H9 (cell line): ENCODE results near the gene GSTA5. TPM values are rescaled to one million over a fixed set of nuclear protein-coding genes. Genes with fewer than 3 reads are reported as not detected.

Experiments
- DNase-seq: peaks from one replicate; pipeline ENCODE4 v3.0.0-alpha.2; 2017
- H2AFZ ChIP-seq: one replicate; pipeline ENCODE4 v1.6.1; 2013; ENCODE audit warnings: mild to moderate bottlenecking, low read length, control low read depth, moderate library complexity
- H2AK5ac ChIP-seq: 2 replicates; pipeline ENCODE4 v1.6.1; 2013; ENCODE audit warnings: low read length, control low read depth, mixed read lengths; ENCODE audit not compliant: insufficient read length
- H2BK120ac ChIP-seq: one replicate; pipeline ENCODE4 v1.6.1; 2013; ENCODE audit warnings: low read depth, mild to moderate bottlenecking, low read length, control low read depth, inconsistent platforms; ENCODE audit not compliant: poor library complexity, severe bottlenecking
- H2BK12ac ChIP-seq: 2 replicates; pipeline ENCODE4 v1.6.1; 2013; ENCODE audit warnings: low read length, control low read depth, mixed read lengths, low read depth; ENCODE audit not compliant: insufficient read length
- H2BK15ac ChIP-seq: 2 replicates; pipeline ENCODE4 v1.6.1; 2013; ENCODE audit warnings: low read depth, low read length, control low read depth
- H2BK20ac ChIP-seq: one replicate; pipeline ENCODE4 v1.6.1; 2013; ENCODE audit warnings: low read depth, mild to moderate bottlenecking, low read length, control low read depth, inconsistent platforms; ENCODE audit not compliant: poor library complexity, severe bottlenecking
- H2BK5ac ChIP-seq: 2 replicates; pipeline ENCODE4 v1.6.1; 2013; ENCODE audit warnings: low read length, control low read depth, mixed read lengths; ENCODE audit not compliant: insufficient read length
- H3K14ac ChIP-seq: 2 replicates; pipeline ENCODE4 v1.6.1; 2013; ENCODE audit warnings: low read length, control low read depth; ENCODE audit not compliant: insufficient read depth
- H3K18ac ChIP-seq: 2 replicates; pipeline ENCODE4 v1.6.1; 2013; ENCODE audit warnings: low read depth, mild to moderate bottlenecking, mixed read lengths, low read length, control low read depth; ENCODE audit not compliant: insufficient read length
- H3K23ac ChIP-seq: 2 replicates; pipeline ENCODE4 v1.6.1; 2013; ENCODE audit warnings: low read length, control low read depth, mixed read lengths, low read depth; ENCODE audit not compliant: insufficient read length
- H3K23me2 ChIP-seq: 2 replicates; pipeline ENCODE4 v1.6.1; 2013; ENCODE audit warnings: low read depth, mild to moderate bottlenecking, mixed read lengths, low read length, control low read depth; ENCODE audit not compliant: insufficient read length, poor library complexity, severe bottlenecking
- H3K27ac ChIP-seq: 2 replicates; pipeline ENCODE4 v1.5.1; 2013; ENCODE audit warnings: low read length, control low read depth, mixed read lengths, low read depth; ENCODE audit not compliant: insufficient read length
- H3K27me3 ChIP-seq: 2 replicates; pipeline ENCODE4 v1.6.1; 2013; ENCODE audit warnings: low read length, control low read depth, inconsistent platforms; ENCODE audit not compliant: insufficient read depth
- H3K4ac ChIP-seq: 2 replicates; pipeline ENCODE4 v1.6.1; 2013; ENCODE audit warnings: low read depth, mild to moderate bottlenecking, control low read depth, inconsistent platforms, low read length, moderate library complexity
- H3K4me1 ChIP-seq: 2 replicates; pipeline ENCODE4 v1.6.1; 2013; ENCODE audit warnings: low read length, control low read depth, inconsistent platforms; ENCODE audit not compliant: insufficient read depth
- H3K4me2 ChIP-seq: 2 replicates; pipeline ENCODE4 v1.6.1; 2013; ENCODE audit warnings: low read length, control low read depth, mixed read lengths; ENCODE audit not compliant: insufficient read length, insufficient read depth
- H3K56ac ChIP-seq: 2 replicates; pipeline ENCODE4 v1.6.1; 2013; ENCODE audit warnings: low read depth, mild to moderate bottlenecking, mixed read lengths, low read length, control low read depth; ENCODE audit not compliant: insufficient read length
- H3K79me1 ChIP-seq: 2 replicates; pipeline ENCODE4 v1.6.1; 2013; ENCODE audit warnings: low read depth, mild to moderate bottlenecking, moderate library complexity, low read length, control low read depth, inconsistent platforms; ENCODE audit not compliant: insufficient read depth, poor library complexity, severe bottlenecking
- H3K79me2 ChIP-seq: 2 replicates; pipeline ENCODE4 v1.6.1; 2013; ENCODE audit warnings: low read length, control low read depth, inconsistent platforms; ENCODE audit not compliant: insufficient read depth
- H3K9ac ChIP-seq: 2 replicates; pipeline ENCODE4 v1.6.1; 2013; ENCODE audit warnings: low read length, control low read depth, mixed read lengths; ENCODE audit not compliant: insufficient read length; ENCODE audit errors: extremely low read depth
- H3K9me3 ChIP-seq: one replicate; pipeline ENCODE4 v1.6.1; 2013; ENCODE audit warnings: low read depth, low read length, inconsistent platforms; ENCODE audit not compliant: control insufficient read depth
- H3T11ph ChIP-seq: one replicate; pipeline ENCODE4 v1.6.1; 2013; ENCODE audit warnings: mild to moderate bottlenecking, low read length, control low read depth, inconsistent platforms
- H4K20me1 ChIP-seq: one replicate; pipeline ENCODE4 v1.6.1; 2013; ENCODE audit not compliant: control insufficient read depth, insufficient read length, insufficient read depth
- H4K5ac ChIP-seq: 2 replicates; pipeline ENCODE4 v1.6.1; 2013; ENCODE audit warnings: low read depth, mild to moderate bottlenecking, mixed read lengths, low read length, control low read depth; ENCODE audit not compliant: insufficient read length
- H4K8ac ChIP-seq: replicated peaks from 2 replicates; pipeline ENCODE4 v1.6.1; 2013; ENCODE audit warnings: low read length, control low read depth, mixed read lengths, low read depth; ENCODE audit not compliant: insufficient read length
- H4K91ac ChIP-seq: 2 replicates; pipeline ENCODE4 v1.6.1; 2013; ENCODE audit warnings: low read depth, mild to moderate bottlenecking, moderate library complexity, mixed read lengths, low read length, control low read depth; ENCODE audit not compliant: insufficient read length
- H3K27ac Mint-ChIP-seq, 3 experiments: 2 replicates in 2 of 3; 3 replicates in 1 of 3; pipeline ENCODE4 v1.8.0; 2020 to 2021; ENCODE audit warnings: mixed read lengths in 3 of 3, mild to moderate bottlenecking in 1 of 3, moderate library complexity in 1 of 3
- H3K27me3 Mint-ChIP-seq: 2 replicates; pipeline ENCODE4 v1.8.0; 2021; ENCODE audit warnings: low read depth, mild to moderate bottlenecking, moderate library complexity, mixed read lengths
- H3K36me3 Mint-ChIP-seq, 3 experiments: 2 replicates in 2 of 3; 3 replicates in 1 of 3; pipeline ENCODE4 v1.8.0; 2020 to 2021; ENCODE audit warnings: low read depth in 3 of 3, mixed read lengths in 3 of 3; ENCODE audit not compliant: insufficient read depth in 1 of 3
- H3K4me1 Mint-ChIP-seq, 2 experiments: 2 replicates each; pipeline ENCODE4 v1.8.0; 2020; ENCODE audit warnings: mixed read lengths in 2 of 2
- H3K4me3 Mint-ChIP-seq, 2 experiments: 2 replicates in 1 of 2; 3 replicates in 1 of 2; pipeline ENCODE4 v1.8.0; 2020 to 2021; ENCODE audit warnings: mild to moderate bottlenecking in 2 of 2, mixed read lengths in 2 of 2, moderate library complexity in 1 of 2
- H3K9me3 Mint-ChIP-seq, 2 experiments: 2 replicates in 1 of 2; 3 replicates in 1 of 2; pipeline ENCODE4 v1.8.0; 2020; ENCODE audit warnings: mild to moderate bottlenecking in 2 of 2, mixed read lengths in 2 of 2, moderate library complexity in 1 of 2
- CTCF ChIP-seq: fragments of 200-600 bp; sonication (generic); conservative IDR thresholded peaks from 3 replicates; pipeline ENCODE4 v1.8.0; 2021; ENCODE audit warnings: antibody characterized with exemption, mild to moderate bottlenecking
- WGBS: extraction: QIAGEN DNeasy Blood & Tissue Kit; methylation state at CpG from one replicate; pipeline ENCODE4 v1.1.7; 2013; ENCODE audit warnings: missing lambda C conversion rate, low lambda C conversion rate, mixed read lengths; ENCODE audit not compliant: insufficient read length; ENCODE audit errors: extremely low coverage; 5-methylcytosine and 5-hydroxymethylcytosine counted together
- total RNA-seq: library from RNA; stranded (reverse); gene quantifications from 2 replicates; pipeline ENCODE4 v1.2.1, GENCODE V29; 2021

GSTA5 gene
- total RNA-seq, 1 experiment from 2014 or later: not detected

- Histone ChIP-seq H3K79me1 (no peaks in the 10 kb centered on the region), H3K4ac (no peak overlapping the region), H2BK20ac (no peak overlapping the region), H3K23ac (no peak overlapping the region), H3T11ph (no peak overlapping the region), H3K14ac (no peak overlapping the region), H3K27ac (no peak overlapping the region), H2BK15ac (no peak overlapping the region), H2AK5ac (no peak overlapping the region), H4K8ac (no peak overlapping the region), H2AFZ (no peak overlapping the region), H3K56ac (no peak overlapping the region), H3K4me1 (no peaks in the 10 kb centered on the region), H2BK5ac (no peak overlapping the region), H4K91ac (no peak overlapping the region), H3K79me2 (no peaks in the 10 kb centered on the region), H2BK120ac (no peak overlapping the region), H4K20me1 (no peaks in the 10 kb centered on the region), H3K23me2 (peaks cover 3% of the 10 kb centered on the region), H3K9ac (no peak overlapping the region), H2BK12ac (no peak overlapping the region), H4K5ac (no peak overlapping the region), H3K27me3 (no peaks in the 10 kb centered on the region), H3K18ac (no peak overlapping the region), H3K4me2 (no peak overlapping the region), H3K9me3 (no peaks in the 10 kb centered on the region)
- no peak overlapping the region for H3K27ac Mint-ChIP-seq
- no peak overlapping the region for H3K4me3 Mint-ChIP-seq
- no peak for DNase-seq
- H3K4me1 Mint-ChIP-seq: peaks cover 8 to 9% of the 10 kb centered on the region in 2 experiments
- TF ChIP-seq CTCF: no peak
- no peaks in the 10 kb centered on the region for H3K36me3 Mint-ChIP-seq
- no peaks in the 10 kb centered on the region for H3K9me3 Mint-ChIP-seq
- WGBS: no CpG with 5 or more reads among the region's 2 CpGs
- peaks cover 2% of the 10 kb centered on the region; the same call in 1 of the 2 replicates for H3K27me3 Mint-ChIP-seq
These were observed 37.2 kb upstream of the GSTA5 start for GRCh38 chr6:52877786-52878185.
